Smooth muscle cell (in vitro differentiated cells): ENCODE data around the gene TMEM243. TPM values are rescaled to one million over a fixed set of nuclear protein-coding genes. Genes with fewer than 3 reads are reported as not detected.

ENCODE experiments used
- DNase-seq: peaks from one replicate; lab custom pipeline; 2025; ENCODE audit not compliant: unreplicated experiment; lab: John Stamatoyannopoulos, UW
- H2AFZ ChIP-seq: fragments of 200-600 bp; sonication (generic); 2 replicates; pipeline ENCODE4 v1.6.0; 2016; ENCODE audit warnings: antibody characterized with exemption, low read depth, mild to moderate bottlenecking
- H3F3A ChIP-seq: fragments of 200-600 bp; sonication (generic); 2 replicates; pipeline ENCODE4 v1.6.0; 2017; ENCODE audit warnings: antibody characterized with exemption, low read depth
- H3K27ac ChIP-seq: fragments of 200-600 bp; sonication (generic); 2 replicates; pipeline ENCODE4 v1.5.1; 2016; ENCODE audit warnings: low read depth, mild to moderate bottlenecking
- H3K27me3 ChIP-seq: fragments of 200-600 bp; sonication (generic); 2 replicates; pipeline ENCODE4 v1.6.1; 2016; ENCODE audit warnings: low read depth, mild to moderate bottlenecking
- H3K36me3 ChIP-seq: fragments of 200-600 bp; sonication (generic); 2 replicates; pipeline ENCODE4 v1.5.1; 2016; ENCODE audit warnings: low read depth
- H3K4me1 ChIP-seq: fragments of 200-600 bp; sonication (generic); 2 replicates; pipeline ENCODE4 v1.5.1; 2016; ENCODE audit warnings: low read depth
- H3K4me2 ChIP-seq: fragments of 200-600 bp; sonication (generic); 2 replicates; pipeline ENCODE4 v1.6.0; 2016; ENCODE audit warnings: mild to moderate bottlenecking
- H3K4me3 ChIP-seq: fragments of 200-600 bp; sonication (generic); 2 replicates; pipeline ENCODE4 v1.5.1; 2016; ENCODE audit warnings: mild to moderate bottlenecking
- H3K79me2 ChIP-seq: fragments of 200-600 bp; sonication (generic); 2 replicates; pipeline ENCODE4 v1.6.0; 2016; ENCODE audit warnings: low read depth, mild to moderate bottlenecking
- H3K9ac ChIP-seq: fragments of 200-600 bp; sonication (generic); 2 replicates; pipeline ENCODE4 v1.6.0; 2016; ENCODE audit warnings: low read depth
- H3K9me3 ChIP-seq: fragments of 200-600 bp; sonication (generic); replicated peaks from 2 replicates; pipeline ENCODE4 v1.5.1; 2016; ENCODE audit warnings: low read depth
- H4K20me1 ChIP-seq: fragments of 200-600 bp; sonication (generic); 2 replicates; pipeline ENCODE4 v1.6.0; 2016; ENCODE audit warnings: low read depth
- WGBS: methylation state at CpG from one replicate; pipeline ENCODE4 v1.1.7; 2016; ENCODE audit warnings: low lambda C conversion rate; 5-methylcytosine and 5-hydroxymethylcytosine counted together
- polyA plus RNA-seq: library from polyadenylated mRNA; unstranded; fragments of >200 nt; fragmentation: Nextera tagmentation; extraction: Ambion mirVana; gene quantifications from 2 replicates; pipeline ENCODE4 v1.2.1, GENCODE V29; 2016
- total RNA-seq: library from RNA; depleted of rRNA; stranded (reverse); fragments of >200 nt; gene quantifications from 2 replicates; pipeline ENCODE4 v1.2.3, GENCODE V29; 2014
- TF ChIP-seq, protein P1 (sequence below): fragments of 200-600 bp; sonication (generic); IDR thresholded peaks from 2 replicates; pipeline ENCODE4 v1.5.1; 2017; ENCODE audit warnings: borderline replicate concordance, mild to moderate bottlenecking, antibody characterized with exemption; ENCODE audit not compliant: insufficient read depth, poor library complexity, severe bottlenecking

Gene TMEM243
- total and polyA plus RNA-seq, 2 experiments from 2014 or later = 32.7 to 43.7 TPM

DNA sequence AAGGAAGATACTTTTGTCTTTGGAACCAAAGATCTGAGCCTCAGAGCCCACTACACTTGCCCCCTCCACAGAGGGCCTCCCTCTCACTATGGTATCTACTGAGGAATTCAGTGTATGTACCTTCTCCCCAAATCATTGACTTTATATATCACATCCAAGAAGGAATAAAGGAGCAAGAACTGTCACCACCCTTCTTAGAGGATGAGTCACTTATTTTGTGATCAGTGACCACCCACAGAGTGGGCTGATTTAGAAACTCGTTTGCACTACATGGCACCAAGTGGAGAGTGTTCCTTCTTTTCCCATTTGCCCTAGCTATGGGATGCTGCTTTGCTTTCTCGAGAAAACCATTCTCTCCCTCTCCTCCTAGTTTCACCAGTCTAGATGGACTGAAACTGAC is 5.7 kb downstream of the TMEM243 start:
- Histone ChIP-seq H3K4me3 (no peak overlapping the region), H3K9ac (no peak overlapping the region), H3K4me1 (peaks cover 6% of the 10 kb centered on the region), H2AFZ (no peak overlapping the region), H4K20me1 (peaks cover 57% of the 10 kb centered on the region), H3F3A (no peaks in the 10 kb centered on the region), H3K79me2 (peaks cover 52% of the 10 kb centered on the region), H3K9me3 (no peaks in the 10 kb centered on the region), H3K27me3 (no peaks in the 10 kb centered on the region), H3K4me2 (no peak overlapping the region), H3K36me3 (no peaks in the 10 kb centered on the region), H3K27ac (no peak overlapping the region)
- TF ChIP-seq, protein P1, sequence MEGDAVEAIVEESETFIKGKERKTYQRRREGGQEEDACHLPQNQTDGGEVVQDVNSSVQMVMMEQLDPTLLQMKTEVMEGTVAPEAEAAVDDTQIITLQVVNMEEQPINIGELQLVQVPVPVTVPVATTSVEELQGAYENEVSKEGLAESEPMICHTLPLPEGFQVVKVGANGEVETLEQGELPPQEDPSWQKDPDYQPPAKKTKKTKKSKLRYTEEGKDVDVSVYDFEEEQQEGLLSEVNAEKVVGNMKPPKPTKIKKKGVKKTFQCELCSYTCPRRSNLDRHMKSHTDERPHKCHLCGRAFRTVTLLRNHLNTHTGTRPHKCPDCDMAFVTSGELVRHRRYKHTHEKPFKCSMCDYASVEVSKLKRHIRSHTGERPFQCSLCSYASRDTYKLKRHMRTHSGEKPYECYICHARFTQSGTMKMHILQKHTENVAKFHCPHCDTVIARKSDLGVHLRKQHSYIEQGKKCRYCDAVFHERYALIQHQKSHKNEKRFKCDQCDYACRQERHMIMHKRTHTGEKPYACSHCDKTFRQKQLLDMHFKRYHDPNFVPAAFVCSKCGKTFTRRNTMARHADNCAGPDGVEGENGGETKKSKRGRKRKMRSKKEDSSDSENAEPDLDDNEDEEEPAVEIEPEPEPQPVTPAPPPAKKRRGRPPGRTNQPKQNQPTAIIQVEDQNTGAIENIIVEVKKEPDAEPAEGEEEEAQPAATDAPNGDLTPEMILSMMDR = no peak
- DNase-seq = no peak
- WGBS = 59% methylated on average over 2 of the region's 2 CpGs

DNA sequence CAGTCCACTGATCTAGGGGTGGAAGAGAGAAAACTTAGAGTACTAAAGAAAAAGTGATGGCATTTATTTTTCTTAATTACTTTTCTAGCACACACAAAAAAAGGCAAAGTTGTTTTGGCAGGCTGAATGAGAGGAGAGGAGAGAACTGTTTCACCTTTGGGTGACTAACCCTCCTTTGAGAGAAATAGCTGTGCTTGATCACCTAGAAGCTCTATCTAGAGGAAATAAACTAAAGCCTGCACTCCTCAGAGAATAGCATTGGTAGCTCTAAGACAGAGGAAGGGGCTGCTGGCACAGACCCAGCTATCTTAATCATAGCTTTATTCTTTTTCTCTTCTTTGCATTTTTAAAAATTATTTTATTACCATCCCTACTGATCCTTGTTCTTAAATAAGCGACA is 6.3 kb downstream of the TMEM243 start:
- H2AFZ ChIP-seq = no peak overlapping the region
- H3K27ac ChIP-seq = no peak overlapping the region
- H4K20me1 ChIP-seq = peaks cover 52% of the 10 kb centered on the region
- TF ChIP-seq, protein P1 = no peak
- H3K79me2 ChIP-seq = peaks cover 56% of the 10 kb centered on the region
- no peaks in the 10 kb centered on the region for H3K27me3 ChIP-seq
- peaks cover 6% of the 10 kb centered on the region for H3K4me1 ChIP-seq
- no peak overlapping the region for H3K4me2 ChIP-seq
- no peaks in the 10 kb centered on the region for H3K36me3 ChIP-seq
- no peaks in the 10 kb centered on the region for H3F3A ChIP-seq
- no peak for DNase-seq
- H3K9ac ChIP-seq = no peak overlapping the region
- H3K4me3 ChIP-seq = no peak overlapping the region
- 94% methylated on average over 1 of the region's 1 CpG for WGBS
- H3K9me3 ChIP-seq = no peaks in the 10 kb centered on the region

- Histone ChIP-seq H3K4me2 (no peak overlapping the region), H3K9ac (no peak overlapping the region), H2AFZ (no peak overlapping the region), H3K27ac (no peak overlapping the region), H3F3A (no peaks in the 10 kb centered on the region), H3K4me1 (peaks cover 6% of the 10 kb centered on the region), H3K36me3 (no peaks in the 10 kb centered on the region), H3K79me2 (peaks cover 57% of the 10 kb centered on the region), H3K27me3 (no peaks in the 10 kb centered on the region), H4K20me1 (peaks cover 45% of the 10 kb centered on the region), H3K4me3 (no peak overlapping the region), H3K9me3 (no peaks in the 10 kb centered on the region)
- DNase-seq = no peak
- TF ChIP-seq, protein P1 = no peak
- WGBS = 90% methylated on average over 1 of the region's 1 CpG
These were observed 7.0 kb downstream of the TMEM243 start for GRCh38 chr7:87212498-87212897.

DNA sequence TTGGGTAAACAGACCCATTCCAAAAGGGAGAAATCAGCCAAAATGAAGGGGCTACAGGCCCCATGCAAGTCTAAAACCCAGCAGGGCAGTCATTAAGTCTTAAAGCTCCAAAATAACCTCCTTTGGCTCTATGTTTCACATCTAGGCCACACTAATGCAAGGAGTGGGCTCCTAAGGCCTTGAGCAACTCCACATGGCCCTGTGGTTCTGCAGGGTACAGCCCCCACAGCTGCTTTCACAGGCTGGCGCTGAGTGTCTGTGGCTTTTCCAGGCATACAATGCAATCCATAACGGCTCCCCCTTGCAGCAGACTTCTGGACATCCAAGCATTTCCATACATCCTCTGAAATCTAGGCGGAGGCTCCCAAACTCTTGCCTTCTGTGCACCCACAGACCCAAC is 9.0 kb downstream of the TMEM243 start:
- TF ChIP-seq, protein P1 = no peak
- Histone ChIP-seq H3K4me1 (peaks cover 6% of the 10 kb centered on the region), H3K36me3 (peaks cover under 1% of the 10 kb centered on the region), H2AFZ (no peak overlapping the region), H3K4me3 (no peak overlapping the region), H4K20me1 (peaks cover 39% of the 10 kb centered on the region), H3K4me2 (peak overlapping the region; percentile 27), H3F3A (peaks cover 4% of the 10 kb centered on the region), H3K9ac (no peak overlapping the region), H3K27ac (peak overlapping the region; percentile 59), H3K27me3 (no peaks in the 10 kb centered on the region), H3K9me3 (no peaks in the 10 kb centered on the region), H3K79me2 (peaks cover 61% of the 10 kb centered on the region)
- no peak for DNase-seq
- 41% methylated on average over 3 of the region's 3 CpGs for WGBS
